H7 (cell line): ENCODE measurements around the gene NFATC2IP. TPM values are rescaled to one million over a fixed set of nuclear protein-coding genes. Genes with fewer than 3 reads are reported as not detected.
A peak's percentile ranks its signal among the peaks of the same experiment; 100 is the strongest.
"Not testable (repeated sequence)": the region's sequence is repeated elsewhere in the genome, so short reads cannot be mapped to it uniquely, and the experiment has no call there.

Experiments used
- DNase-seq: peaks from one replicate; pipeline ENCODE4 v3.0.0; 2012
- H3K27me3 ChIP-seq: 2 replicates; pipeline ENCODE4 v1.6.0; 2011; ENCODE audit warnings: mild to moderate bottlenecking, low read length; ENCODE audit not compliant: control insufficient read depth, insufficient read depth
- H3K36me3 ChIP-seq: replicated peaks from 2 replicates; pipeline ENCODE4 v1.5.1; 2011; ENCODE audit warnings: low read length; ENCODE audit not compliant: control insufficient read depth, insufficient read depth
- H3K4me3 ChIP-seq: 2 replicates; pipeline ENCODE4 v1.5.1; 2011; ENCODE audit warnings: low read depth, mild to moderate bottlenecking, control low read depth, low read length, moderate library complexity; ENCODE audit not compliant: insufficient read depth
- total RNA-seq: library from RNA; depleted of rRNA; stranded (reverse); fragments of >200 nt; shearing (Covaris generic); gene quantifications from 2 replicates; pipeline ENCODE4 v1.2.3, GENCODE V29; 2014

Gene NFATC2IP
- total RNA-seq, 1 experiment from 2014 or later, result 29.1 TPM

- Histone ChIP-seq H3K4me3 (peak overlapping the region; percentile 34), H3K27me3 (no peaks in the 10 kb centered on the region), H3K36me3 (no peaks in the 10 kb centered on the region)
- peak; percentile 99 for DNase-seq
These were observed 14.6 kb upstream of the NFATC2IP start for GRCh38 chr16:28935924-28936783.

GRCh38 chr16:28936784-28937155 is 14.0 kb upstream of the NFATC2IP start:
- no peak for DNase-seq
- H3K27me3 ChIP-seq, result no peaks in the 10 kb centered on the region
- H3K36me3 ChIP-seq, result no peaks in the 10 kb centered on the region
- no peak overlapping the region for H3K4me3 ChIP-seq

- H3K4me3 ChIP-seq, result no peak overlapping the region
- peak; percentile 68 for DNase-seq
- no peaks in the 10 kb centered on the region for H3K27me3 ChIP-seq
- no peaks in the 10 kb centered on the region for H3K36me3 ChIP-seq
These were observed 13.4 kb upstream of the NFATC2IP start for GRCh38 chr16:28937222-28937876.

GRCh38 chr16:28938721-28939120 is 12.0 kb upstream of the NFATC2IP start:
- no peak overlapping the region for H3K4me3 ChIP-seq
- DNase-seq, result no peak
- H3K36me3 ChIP-seq, result no peaks in the 10 kb centered on the region
- no peaks in the 10 kb centered on the region for H3K27me3 ChIP-seq

- H3K27me3 ChIP-seq, H3K36me3 ChIP-seq, H3K4me3 ChIP-seq, DNase-seq: not testable (repeated sequence)
These were observed 10.9 kb upstream of the NFATC2IP start for GRCh38 chr16:28939825-28940224.

GRCh38 chr16:28943281-28943680 is 7.5 kb upstream of the NFATC2IP start:
- DNase-seq, result no peak
- Histone ChIP-seq H3K36me3 (no peaks in the 10 kb centered on the region), H3K4me3 (no peak overlapping the region), H3K27me3 (no peaks in the 10 kb centered on the region)

GRCh38 chr16:28946681-28947080 is 4.1 kb upstream of the NFATC2IP start:
- Histone ChIP-seq H3K4me3 (no peak overlapping the region), H3K36me3 (no peaks in the 10 kb centered on the region), H3K27me3 (no peaks in the 10 kb centered on the region)
- no peak for DNase-seq

GRCh38 chr16:28951410-28951943 is 740 bp downstream of the NFATC2IP start:
- no peak for DNase-seq
- H3K27me3 ChIP-seq, result no peaks in the 10 kb centered on the region
- H3K36me3 ChIP-seq, result peaks cover 29% of the 10 kb centered on the region
- peak overlapping the region; percentile 90 for H3K4me3 ChIP-seq

- no peaks in the 10 kb centered on the region for H3K27me3 ChIP-seq
- H3K4me3 ChIP-seq, result no peak overlapping the region
- no peak for DNase-seq
- peaks cover 52% of the 10 kb centered on the region for H3K36me3 ChIP-seq
These were observed 7.5 kb downstream of the NFATC2IP start for GRCh38 chr16:28958216-28958615.

GRCh38 chr16:28958836-28959235 is 8.1 kb downstream of the NFATC2IP start:
- H3K4me3 ChIP-seq, result no peak overlapping the region
- no peaks in the 10 kb centered on the region for H3K27me3 ChIP-seq
- peaks cover 52% of the 10 kb centered on the region for H3K36me3 ChIP-seq
- no peak for DNase-seq

GRCh38 chr16:28964072-28964471 is 13.3 kb downstream of the NFATC2IP start:
- Histone ChIP-seq H3K36me3 (peaks cover 25% of the 10 kb centered on the region), H3K4me3 (no peak overlapping the region), H3K27me3 (no peaks in the 10 kb centered on the region)
- no peak for DNase-seq

- Histone ChIP-seq H3K27me3 (no peaks in the 10 kb centered on the region), H3K36me3 (peaks cover 25% of the 10 kb centered on the region), H3K4me3 (no peak overlapping the region)
- no peak for DNase-seq
These were observed 13.8 kb downstream of the NFATC2IP start for GRCh38 chr16:28964496-28964895.

GRCh38 chr16:28967156-28967555 is 16.4 kb downstream of the NFATC2IP start:
- H3K4me3 ChIP-seq, result no peak overlapping the region
- H3K27me3 ChIP-seq, result no peaks in the 10 kb centered on the region
- DNase-seq, result no peak
- peaks cover 18% of the 10 kb centered on the region for H3K36me3 ChIP-seq

GRCh38 chr16:28969696-28970095 is 19.0 kb downstream of the NFATC2IP start:
- DNase-seq, H3K36me3 ChIP-seq, H3K27me3 ChIP-seq, H3K4me3 ChIP-seq: not testable (repeated sequence)

- no peaks in the 10 kb centered on the region for H3K27me3 ChIP-seq
- DNase-seq, result peak; percentile 83
- H3K36me3 ChIP-seq, result peaks cover 2% of the 10 kb centered on the region
- H3K4me3 ChIP-seq, result peak overlapping the region; percentile 85
These were observed 23.3 kb downstream of the NFATC2IP start for GRCh38 chr16:28974007-28974436.
